Astrocyte of the spinal cord (primary cell): ENCODE data around the gene MYD88.
A peak's percentile ranks its signal among the peaks of the same experiment; 100 is the strongest.

Experiments
- DNase-seq: peaks from one replicate; pipeline ENCODE4 v3.0.0; 2011; ENCODE audit warnings: low read depth, low spot score
- H3K4me3 ChIP-seq: 2 replicates; pipeline ENCODE4 v1.5.1; 2011; ENCODE audit warnings: low read depth, mild to moderate bottlenecking, low read length, moderate library complexity
- CTCF ChIP-seq: IDR thresholded peaks from 2 replicates; pipeline ENCODE4 v1.5.1; 2012; ENCODE audit warnings: low read depth, mild to moderate bottlenecking, low read length, inconsistent platforms
- in situ Hi-C: cut with HindIII; loops from 2 replicates; pipeline ENCODE4 v1.10.0; 2017; ENCODE audit warnings: low sequenced_read_pairs

The MYD88 gene

GRCh38 chr3:38163117-38163840, 24.8 kb downstream of the MYD88 start:
- no peak for TF ChIP-seq CTCF
- in situ Hi-C loops = no loop called here
- H3K4me3 ChIP-seq = no peak overlapping the region
- DNase-seq = no peak

GRCh38 chr3:38163841-38164642, 25.6 kb downstream of the MYD88 start:
- in situ Hi-C loops = no loop called here
- no peak for TF ChIP-seq CTCF
- peak overlapping the region; percentile 87 for H3K4me3 ChIP-seq
- DNase-seq = no peak

- in situ Hi-C loops = no loop called here
- H3K4me3 ChIP-seq = peak overlapping the region; percentile 87
- no peak for DNase-seq
- TF ChIP-seq CTCF = no peak
Measured at GRCh38 chr3:38164643-38164951, 26.1 kb downstream of the MYD88 start.

GRCh38 chr3:38164952-38165721, 26.7 kb downstream of the MYD88 start, which contains the start of gene OXSR1:
OXSR1 (plus strand) TSS chr3:38165537; CDS start chr3:38165877, 340 bp downstream.
- peak; percentile 100 for DNase-seq
- in situ Hi-C loops = no loop called here
- TF ChIP-seq CTCF = no peak
- H3K4me3 ChIP-seq = peak within 1 kb of the TSS; percentile 87

DNA sequence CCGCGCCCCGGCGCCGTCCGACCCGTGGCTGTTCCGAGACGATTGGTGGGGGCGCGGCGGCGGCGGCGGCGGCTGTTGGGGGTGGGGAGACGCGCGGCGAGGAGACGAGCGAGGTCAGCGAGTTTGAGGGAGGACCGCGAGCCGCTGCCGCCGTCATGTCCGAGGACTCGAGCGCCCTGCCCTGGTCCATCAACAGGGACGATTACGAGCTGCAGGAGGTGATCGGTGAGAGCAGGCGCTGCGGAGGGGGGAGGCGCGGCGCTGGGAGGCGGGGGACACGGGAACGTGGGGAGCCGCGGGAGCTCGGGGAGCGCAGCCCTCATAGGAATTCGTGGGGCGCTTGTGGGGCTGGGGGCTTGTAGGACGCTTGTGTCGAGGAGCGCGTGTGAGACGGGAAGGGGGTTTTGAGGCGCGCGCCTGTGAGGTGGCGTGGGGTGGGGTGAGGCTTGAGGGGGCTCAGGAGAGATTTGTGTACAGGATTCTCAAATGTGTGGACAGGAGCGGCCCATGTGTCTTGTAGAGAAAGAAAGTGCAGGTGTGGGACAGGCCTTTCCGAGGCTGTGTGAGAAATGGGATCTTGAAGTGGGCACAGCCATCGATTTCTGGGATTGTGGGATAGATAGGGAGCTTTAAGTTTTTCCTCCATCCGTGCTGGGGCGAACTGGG, 27.4 kb downstream of the MYD88 start:
- peak; percentile 31 for DNase-seq
- in situ Hi-C loops = no loop called here
- H3K4me3 ChIP-seq = peak overlapping the region; percentile 87
- no peak for TF ChIP-seq CTCF

DNA sequence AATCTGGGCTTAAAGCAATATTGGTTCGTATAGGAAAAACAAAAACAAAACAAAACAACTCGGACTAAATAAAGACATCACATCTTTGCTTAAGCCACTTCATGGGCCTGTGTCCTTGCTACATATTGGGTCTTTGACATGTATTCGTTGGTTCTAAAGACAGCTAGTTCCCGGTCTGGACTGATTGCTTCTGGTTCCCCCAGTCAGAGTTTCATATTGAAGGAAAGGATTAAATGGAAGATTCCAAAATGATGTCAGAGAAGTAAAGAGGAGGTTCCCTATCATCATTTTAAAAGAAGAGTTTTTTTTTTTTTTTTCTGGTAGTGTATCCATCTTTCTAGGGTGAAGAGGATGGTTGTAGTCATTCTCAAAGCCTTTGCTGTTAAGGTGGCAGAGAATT, 29.1 kb downstream of the MYD88 start:
- DNase-seq = no peak
- in situ Hi-C loops = no loop called here
- no peak for TF ChIP-seq CTCF
- no peak overlapping the region for H3K4me3 ChIP-seq
